Adrenal gland (tissue), 5 donors: ENCODE data around the gene ACADSB.

ENCODE experiments used
- POLR2A ChIP-seq, 2 donors: fragments of 450-650 bp; IDR thresholded peaks; one replicate each; pipeline ENCODE4 v1.6.1; 2017; ENCODE audit warnings: antibody characterized with exemption in 2 of 2, mild to moderate bottlenecking in 2 of 2, moderate library complexity in 1 of 2
- TF ChIP-seq, protein P1 (sequence below), 6 experiments: fragments of 450-650 bp in 4 of 6; fragments of 200-600 bp in 2 of 6; sonication (generic) in 1 of 6; IDR thresholded peaks; 1 replicate in 5 of 6; 2 replicates in 1 of 6; pipeline versions ENCODE4 v1.5.1 to v1.8.0; 2016 to 2021; ENCODE audit warnings: antibody characterized with exemption in 6 of 6, mild to moderate bottlenecking in 2 of 6, moderate library complexity in 1 of 6
- donor health status: DM: no; HTN: no; CAD: no.

DNA sequence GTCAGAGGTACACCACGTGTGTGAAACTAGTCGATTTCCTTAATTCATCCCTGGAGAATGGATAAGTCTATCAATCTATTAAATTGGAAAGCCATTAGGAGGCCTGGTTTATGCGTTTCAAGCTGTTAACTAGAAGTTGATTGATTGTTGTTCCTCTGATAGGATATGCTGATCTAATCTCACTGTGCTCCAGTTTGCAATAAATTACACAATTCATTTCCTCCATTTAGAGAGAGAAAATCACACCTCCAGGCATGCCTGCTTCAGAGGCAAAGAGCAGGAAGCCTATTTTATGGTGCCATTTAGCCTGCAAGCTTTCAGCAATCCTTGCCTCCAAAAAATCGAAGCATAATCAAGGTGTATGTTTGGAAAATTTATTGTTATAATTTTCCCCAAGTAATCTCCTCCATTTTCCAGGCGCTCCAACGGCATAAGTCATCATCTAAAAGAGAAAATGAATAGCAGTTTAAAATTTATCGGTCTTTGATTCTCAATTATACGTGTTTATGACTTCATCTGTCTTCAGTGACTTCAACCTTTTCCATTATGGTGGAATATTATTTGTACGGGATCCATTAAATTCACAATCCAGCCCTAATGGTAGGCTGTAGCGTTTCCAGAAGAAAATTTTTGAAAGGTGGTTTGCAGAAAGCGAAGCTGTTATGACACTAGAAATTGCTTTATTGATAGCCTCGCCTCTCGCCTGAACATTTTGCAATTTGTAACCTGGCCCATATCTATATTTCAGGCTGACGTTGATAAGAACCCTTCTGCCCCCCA lies 84.0 kb downstream of the ACADSB start:
- no peak for TF ChIP-seq POLR2A (IDR thresholded peaks at IDR 0.05)
- TF ChIP-seq, protein P1, sequence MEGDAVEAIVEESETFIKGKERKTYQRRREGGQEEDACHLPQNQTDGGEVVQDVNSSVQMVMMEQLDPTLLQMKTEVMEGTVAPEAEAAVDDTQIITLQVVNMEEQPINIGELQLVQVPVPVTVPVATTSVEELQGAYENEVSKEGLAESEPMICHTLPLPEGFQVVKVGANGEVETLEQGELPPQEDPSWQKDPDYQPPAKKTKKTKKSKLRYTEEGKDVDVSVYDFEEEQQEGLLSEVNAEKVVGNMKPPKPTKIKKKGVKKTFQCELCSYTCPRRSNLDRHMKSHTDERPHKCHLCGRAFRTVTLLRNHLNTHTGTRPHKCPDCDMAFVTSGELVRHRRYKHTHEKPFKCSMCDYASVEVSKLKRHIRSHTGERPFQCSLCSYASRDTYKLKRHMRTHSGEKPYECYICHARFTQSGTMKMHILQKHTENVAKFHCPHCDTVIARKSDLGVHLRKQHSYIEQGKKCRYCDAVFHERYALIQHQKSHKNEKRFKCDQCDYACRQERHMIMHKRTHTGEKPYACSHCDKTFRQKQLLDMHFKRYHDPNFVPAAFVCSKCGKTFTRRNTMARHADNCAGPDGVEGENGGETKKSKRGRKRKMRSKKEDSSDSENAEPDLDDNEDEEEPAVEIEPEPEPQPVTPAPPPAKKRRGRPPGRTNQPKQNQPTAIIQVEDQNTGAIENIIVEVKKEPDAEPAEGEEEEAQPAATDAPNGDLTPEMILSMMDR (IDR thresholded peaks at IDR 0.05) = no peak
